Right atrium auricular region (tissue), 2 donors: ENCODE data around the gene NRP2. TPM values are rescaled to one million over a fixed set of nuclear protein-coding genes. Genes with fewer than 3 reads are reported as not detected.

Source experiments
- DNase-seq: peaks from one replicate; pipeline ENCODE4 v3.0.0-alpha.2; 2019; ENCODE audit warnings: low spot score
- H3K27ac ChIP-seq, 2 donors: fragments of 200-600 bp; sonication (generic); 1 replicate in 1 of 2; 2 replicates in 1 of 2; pipeline ENCODE4 v1.5.1; 2016 to 2019
- H3K27me3 ChIP-seq, 2 donors: fragments of 200-600 bp; sonication (generic); one replicate each; pipeline versions ENCODE4 v1.5.1 to v1.6.0; 2017 to 2019
- H3K36me3 ChIP-seq: fragments of 200-600 bp; sonication (generic); one replicate; pipeline ENCODE4 v1.5.1; 2016
- H3K4me1 ChIP-seq, 2 donors: fragments of 200-600 bp; sonication (generic); one replicate each; pipeline versions ENCODE4 v1.5.1 to v1.6.0; 2017 to 2019
- H3K4me3 ChIP-seq, 2 donors: fragments of 200-600 bp; sonication (generic); 1 replicate in 1 of 2; 2 replicates in 1 of 2; pipeline ENCODE4 v1.5.1; 2017 to 2019; ENCODE audit warnings: mild to moderate bottlenecking in 1 of 2, moderate library complexity in 1 of 2
- H3K9me3 ChIP-seq, 2 donors: fragments of 200-600 bp; sonication (generic); one replicate each; pipeline ENCODE4 v1.5.1; 2019
- total RNA-seq, 2 donors: library from RNA; depleted of rRNA; stranded (reverse); fragments of >200 nt; gene quantifications; one replicate each; pipeline ENCODE4 v1.1.0, GENCODE V29; 2016
- TF ChIP-seq, protein P1 (sequence below), 2 donors: fragments of 200-600 bp; sonication (generic); IDR thresholded peaks; one replicate each; pipeline ENCODE4 v1.5.1; 2019; ENCODE audit warnings: antibody characterized with exemption in 2 of 2

The NRP2 gene
- total RNA-seq, 2 donors from 2014 or later, result 7.1 to 10.9 TPM

DNA sequence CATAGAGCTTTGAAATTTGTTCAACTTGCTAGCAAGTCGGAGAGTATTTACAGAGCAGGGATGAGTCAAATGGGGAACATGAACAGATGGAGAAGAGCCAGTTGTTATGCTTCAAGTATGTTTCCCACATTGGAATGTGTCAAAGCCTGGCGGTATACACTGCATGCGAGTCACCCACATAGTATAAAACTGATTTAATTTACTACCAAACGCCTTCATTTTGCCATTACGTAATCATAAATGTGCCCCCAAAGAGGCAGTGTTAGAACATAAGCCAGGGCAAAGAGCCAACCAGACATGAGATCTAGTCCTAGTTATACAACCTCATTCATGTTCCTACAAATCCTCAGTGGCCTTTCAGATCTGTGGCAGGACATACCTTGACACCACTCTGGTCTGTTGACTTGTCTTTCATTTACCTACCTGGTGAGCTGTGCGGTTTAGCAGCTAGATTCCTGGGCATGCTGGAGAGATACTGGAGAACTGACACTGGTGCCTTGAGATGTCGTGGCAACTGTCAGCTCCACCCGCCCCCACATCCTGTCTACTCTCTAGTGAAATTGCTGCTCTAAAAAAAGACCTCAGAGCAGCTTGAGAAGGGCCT lies 21.7 kb upstream of the NRP2 start:
- TF ChIP-seq, protein P1, sequence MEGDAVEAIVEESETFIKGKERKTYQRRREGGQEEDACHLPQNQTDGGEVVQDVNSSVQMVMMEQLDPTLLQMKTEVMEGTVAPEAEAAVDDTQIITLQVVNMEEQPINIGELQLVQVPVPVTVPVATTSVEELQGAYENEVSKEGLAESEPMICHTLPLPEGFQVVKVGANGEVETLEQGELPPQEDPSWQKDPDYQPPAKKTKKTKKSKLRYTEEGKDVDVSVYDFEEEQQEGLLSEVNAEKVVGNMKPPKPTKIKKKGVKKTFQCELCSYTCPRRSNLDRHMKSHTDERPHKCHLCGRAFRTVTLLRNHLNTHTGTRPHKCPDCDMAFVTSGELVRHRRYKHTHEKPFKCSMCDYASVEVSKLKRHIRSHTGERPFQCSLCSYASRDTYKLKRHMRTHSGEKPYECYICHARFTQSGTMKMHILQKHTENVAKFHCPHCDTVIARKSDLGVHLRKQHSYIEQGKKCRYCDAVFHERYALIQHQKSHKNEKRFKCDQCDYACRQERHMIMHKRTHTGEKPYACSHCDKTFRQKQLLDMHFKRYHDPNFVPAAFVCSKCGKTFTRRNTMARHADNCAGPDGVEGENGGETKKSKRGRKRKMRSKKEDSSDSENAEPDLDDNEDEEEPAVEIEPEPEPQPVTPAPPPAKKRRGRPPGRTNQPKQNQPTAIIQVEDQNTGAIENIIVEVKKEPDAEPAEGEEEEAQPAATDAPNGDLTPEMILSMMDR (IDR thresholded peaks at IDR 0.05), result no peak
- Histone ChIP-seq H3K36me3 (no peaks in the 10 kb centered on the region), H3K27me3 (no peaks in the 10 kb centered on the region), H3K4me3 (no peak overlapping the region), H3K9me3 (no peaks in the 10 kb centered on the region), H3K27ac (no peak overlapping the region), H3K4me1 (peaks cover 0 to 20% of the 10 kb centered on the region in 2 donors)
- no peak for DNase-seq

DNA sequence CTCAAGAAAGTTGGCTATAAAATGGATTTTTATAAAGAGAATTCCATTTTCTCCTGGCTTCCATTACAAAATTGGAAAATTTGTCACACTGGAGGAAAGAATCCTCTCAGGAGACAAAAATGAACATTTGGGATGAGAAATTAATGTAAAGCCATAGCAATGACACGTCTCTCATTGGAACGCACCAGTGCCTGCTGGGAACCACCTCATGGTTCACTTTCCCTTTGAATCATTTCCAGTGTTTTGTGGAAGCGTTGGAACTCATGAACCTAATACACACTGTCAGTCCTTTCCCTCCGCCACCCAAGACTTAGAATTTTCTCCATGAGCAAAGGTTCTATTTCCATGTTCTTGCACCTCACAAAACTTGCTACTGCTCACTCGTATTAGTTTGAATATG lies 21.0 kb upstream of the NRP2 start:
- H3K4me1 ChIP-seq, result peaks cover 0 to 20% of the 10 kb centered on the region in 2 donors

DNA sequence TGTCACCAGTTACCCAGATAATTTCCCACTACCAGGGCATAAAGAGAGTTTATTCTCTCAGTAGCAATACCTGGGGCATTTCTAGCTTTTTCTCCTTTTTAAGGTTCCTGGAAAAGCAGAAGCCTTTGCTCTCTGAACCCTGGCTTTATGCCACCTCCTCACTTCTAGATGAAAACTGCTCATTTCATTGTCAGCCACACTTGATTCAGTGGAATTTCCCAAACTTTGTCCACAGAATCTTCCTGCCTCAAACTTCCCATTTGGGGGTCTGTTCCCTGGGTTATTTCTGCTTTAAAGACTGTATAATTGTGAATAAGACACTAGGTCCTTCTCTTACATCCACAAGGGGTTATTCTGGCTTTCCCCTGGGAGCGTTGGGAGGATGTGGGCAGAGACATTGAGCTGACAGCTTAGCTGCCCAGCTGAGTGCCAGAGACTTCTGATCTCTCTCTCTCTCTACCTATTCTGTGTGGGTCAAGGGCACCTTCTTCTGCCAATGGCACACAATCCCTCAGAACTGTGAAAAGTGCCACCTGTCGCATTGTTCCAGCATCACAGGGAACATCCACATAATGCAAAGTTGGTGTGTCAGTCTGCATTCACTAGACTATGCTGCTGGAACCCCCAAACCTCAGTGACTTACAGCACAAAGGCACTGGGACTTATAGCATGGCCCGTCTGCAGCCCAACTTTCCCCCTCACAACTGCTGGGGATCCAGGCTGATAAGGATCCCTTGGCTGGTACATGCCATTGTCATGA lies 19.9 kb upstream of the NRP2 start:
- TF ChIP-seq, protein P1 (IDR thresholded peaks at IDR 0.05), result no peak
- H3K9me3 ChIP-seq, result no peaks in the 10 kb centered on the region
- H3K36me3 ChIP-seq, result no peaks in the 10 kb centered on the region
- no peaks in the 10 kb centered on the region for H3K27me3 ChIP-seq
- no peak for DNase-seq
- H3K4me1 ChIP-seq, result peaks cover 0 to 15% of the 10 kb centered on the region in 2 donors
- H3K4me3 ChIP-seq, result no peak overlapping the region
- no peak overlapping the region for H3K27ac ChIP-seq

More for the DNA sequence above, 21.0 kb upstream of the NRP2 start:
- H3K36me3 ChIP-seq, result no peaks in the 10 kb centered on the region
- DNase-seq, result no peak
- no peaks in the 10 kb centered on the region for H3K27me3 ChIP-seq
- H3K4me3 ChIP-seq, result no peak overlapping the region
- TF ChIP-seq, protein P1 (IDR thresholded peaks at IDR 0.05), result no peak
- H3K9me3 ChIP-seq, result no peaks in the 10 kb centered on the region
- no peak overlapping the region for H3K27ac ChIP-seq

DNA sequence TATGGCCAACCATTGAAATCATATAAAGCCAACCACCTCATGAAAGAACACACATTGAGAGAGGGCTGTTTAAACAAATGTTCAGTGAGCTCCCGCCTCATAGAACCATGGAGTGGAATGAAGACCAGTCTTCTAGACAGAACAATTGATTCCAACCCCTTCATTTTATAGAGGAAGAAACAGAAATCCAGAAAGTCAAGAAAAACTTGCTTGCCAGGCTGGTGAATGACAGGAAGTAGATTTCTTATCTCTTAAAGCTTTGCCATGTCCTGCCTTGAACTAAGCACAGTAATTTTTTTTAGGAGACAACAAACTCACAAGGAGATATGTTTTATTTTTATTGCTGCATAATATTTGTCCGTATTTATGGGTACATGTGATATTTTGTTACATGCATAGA lies 16.5 kb upstream of the NRP2 start:
- Histone ChIP-seq H3K36me3 (no peaks in the 10 kb centered on the region), H3K4me3 (no peak overlapping the region), H3K4me1 (peaks cover 0 to 5% of the 10 kb centered on the region in 2 donors), H3K27me3 (no peaks in the 10 kb centered on the region), H3K27ac (no peak overlapping the region), H3K9me3 (no peaks in the 10 kb centered on the region)
- TF ChIP-seq, protein P1 (IDR thresholded peaks at IDR 0.05), result no peak
- no peak for DNase-seq

DNA sequence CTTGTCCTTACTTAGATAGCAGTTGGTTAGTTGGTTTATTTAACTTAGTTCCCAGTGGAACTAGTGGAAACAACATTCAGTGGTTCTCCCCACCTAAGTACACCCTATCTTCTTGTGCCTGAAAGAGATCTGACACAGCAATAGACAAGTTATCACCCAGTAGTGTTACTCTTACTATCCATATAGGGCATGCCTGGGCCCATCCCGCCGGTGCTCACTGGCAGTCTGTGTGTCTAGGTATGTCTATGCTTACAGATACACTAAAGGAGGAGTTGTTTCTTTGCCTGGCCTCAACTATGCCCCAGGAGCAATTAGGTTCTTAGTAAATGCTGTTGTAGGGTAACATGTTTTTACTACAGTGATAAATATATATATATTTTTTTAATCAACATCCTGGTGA lies 12.0 kb upstream of the NRP2 start:
- H3K27me3 ChIP-seq, result no peaks in the 10 kb centered on the region
- TF ChIP-seq, protein P1 (IDR thresholded peaks at IDR 0.05), result no peak
- H3K9me3 ChIP-seq, result no peaks in the 10 kb centered on the region
- no peak overlapping the region for H3K27ac ChIP-seq
- no peak overlapping the region for H3K4me3 ChIP-seq
- no peak for DNase-seq
- H3K36me3 ChIP-seq, result no peaks in the 10 kb centered on the region
- H3K4me1 ChIP-seq, result no peaks in the 10 kb centered on the region
